ENCODE data around the gene PNRC1.

DNA sequence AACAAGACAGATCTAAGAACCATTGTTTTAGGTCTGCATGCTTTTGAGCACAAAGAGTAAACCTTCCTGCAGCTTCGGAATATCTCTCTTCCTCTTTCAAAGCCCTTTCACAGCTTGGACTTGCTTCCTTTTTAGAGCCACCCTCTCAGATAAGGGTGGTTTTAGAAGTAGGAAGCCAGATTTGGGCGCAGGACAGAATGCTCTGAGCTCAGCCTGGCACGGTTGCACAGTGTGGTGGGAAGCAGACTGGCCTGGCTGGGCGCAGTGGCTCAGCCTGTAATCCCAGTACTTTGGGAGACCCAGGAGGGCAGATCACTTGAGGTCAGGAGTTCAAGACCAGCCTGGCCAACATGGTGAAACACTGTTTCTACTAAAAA is 35.6 kb upstream of the PNRC1 start:
- TF ChIP-seq, protein P1, sequence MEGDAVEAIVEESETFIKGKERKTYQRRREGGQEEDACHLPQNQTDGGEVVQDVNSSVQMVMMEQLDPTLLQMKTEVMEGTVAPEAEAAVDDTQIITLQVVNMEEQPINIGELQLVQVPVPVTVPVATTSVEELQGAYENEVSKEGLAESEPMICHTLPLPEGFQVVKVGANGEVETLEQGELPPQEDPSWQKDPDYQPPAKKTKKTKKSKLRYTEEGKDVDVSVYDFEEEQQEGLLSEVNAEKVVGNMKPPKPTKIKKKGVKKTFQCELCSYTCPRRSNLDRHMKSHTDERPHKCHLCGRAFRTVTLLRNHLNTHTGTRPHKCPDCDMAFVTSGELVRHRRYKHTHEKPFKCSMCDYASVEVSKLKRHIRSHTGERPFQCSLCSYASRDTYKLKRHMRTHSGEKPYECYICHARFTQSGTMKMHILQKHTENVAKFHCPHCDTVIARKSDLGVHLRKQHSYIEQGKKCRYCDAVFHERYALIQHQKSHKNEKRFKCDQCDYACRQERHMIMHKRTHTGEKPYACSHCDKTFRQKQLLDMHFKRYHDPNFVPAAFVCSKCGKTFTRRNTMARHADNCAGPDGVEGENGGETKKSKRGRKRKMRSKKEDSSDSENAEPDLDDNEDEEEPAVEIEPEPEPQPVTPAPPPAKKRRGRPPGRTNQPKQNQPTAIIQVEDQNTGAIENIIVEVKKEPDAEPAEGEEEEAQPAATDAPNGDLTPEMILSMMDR (IDR thresholded peaks at IDR 0.05): no peak
- TF ChIP-seq, protein P2, sequence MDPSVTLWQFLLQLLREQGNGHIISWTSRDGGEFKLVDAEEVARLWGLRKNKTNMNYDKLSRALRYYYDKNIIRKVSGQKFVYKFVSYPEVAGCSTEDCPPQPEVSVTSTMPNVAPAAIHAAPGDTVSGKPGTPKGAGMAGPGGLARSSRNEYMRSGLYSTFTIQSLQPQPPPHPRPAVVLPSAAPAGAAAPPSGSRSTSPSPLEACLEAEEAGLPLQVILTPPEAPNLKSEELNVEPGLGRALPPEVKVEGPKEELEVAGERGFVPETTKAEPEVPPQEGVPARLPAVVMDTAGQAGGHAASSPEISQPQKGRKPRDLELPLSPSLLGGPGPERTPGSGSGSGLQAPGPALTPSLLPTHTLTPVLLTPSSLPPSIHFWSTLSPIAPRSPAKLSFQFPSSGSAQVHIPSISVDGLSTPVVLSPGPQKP (IDR thresholded peaks at IDR 0.05; ENCODE audit: low read depth, low read length): no peak
- TF ChIP-seq POLR2A (IDR thresholded peaks at IDR 0.05; ENCODE audit: low read length) (no peak), RAD21 (conservative IDR thresholded peaks at IDR 0.05 in 1 of 2, IDR thresholded peaks at IDR 0.05 in 1 of 2) (no peak)
